Peyer's patch (tissue), 4 donors: ENCODE measurements around the gene KDM6A. TPM values are rescaled to one million over a fixed set of nuclear protein-coding genes. Genes with fewer than 3 reads are reported as not detected.
A peak's percentile ranks its signal among the peaks of the same experiment; 100 is the strongest.

ENCODE experiments used
- DNase-seq, 3 donors: peaks; one replicate each; pipeline ENCODE4 v3.0.0-alpha.2; 2017 to 2019
- H3K27ac ChIP-seq, 4 donors: fragments of 200-600 bp; sonication (generic); one replicate each; pipeline ENCODE4 v1.5.1; 2016 to 2019
- H3K27me3 ChIP-seq, 2 donors: fragments of 200-600 bp; sonication (generic); one replicate each; pipeline ENCODE4 v1.5.1; 2019
- H3K36me3 ChIP-seq, 3 donors: fragments of 200-600 bp; sonication (generic); one replicate each; pipeline ENCODE4 v1.5.1; 2016 to 2019
- H3K4me1 ChIP-seq, 4 donors: fragments of 200-600 bp; sonication (generic); one replicate each; pipeline ENCODE4 v1.5.1; 2016 to 2019
- H3K4me3 ChIP-seq, 4 donors: fragments of 200-600 bp; sonication (generic); 1 replicate in 3 of 4; 2 replicates in 1 of 4; pipeline ENCODE4 v1.5.1; 2016 to 2019; ENCODE audit warnings: mild to moderate bottlenecking in 1 of 4
- H3K9me3 ChIP-seq, 4 donors: fragments of 200-600 bp; sonication (generic); one replicate each; pipeline ENCODE4 v1.5.1; 2016 to 2019; ENCODE audit warnings: mild to moderate bottlenecking in 1 of 4
- CTCF ChIP-seq, 6 experiments: fragments of 450-650 bp in 4 of 6; fragments of 200-600 bp in 2 of 6; sonication (generic) in 1 of 6; IDR thresholded peaks; one replicate each; pipeline ENCODE4 v1.5.1; 2017 to 2019; ENCODE audit warnings: antibody characterized with exemption in 6 of 6, mild to moderate bottlenecking in 3 of 6, moderate library complexity in 1 of 6
- POLR2A ChIP-seq, 2 donors: fragments of 450-650 bp; IDR thresholded peaks; one replicate each; pipeline ENCODE4 v1.5.1; 2017; ENCODE audit warnings: antibody characterized with exemption in 2 of 2, mild to moderate bottlenecking in 2 of 2, moderate library complexity in 2 of 2
- total RNA-seq, 4 donors: library from RNA; depleted of rRNA; stranded (reverse); fragments of >200 nt; gene quantifications; one replicate each; pipeline ENCODE4 v1.1.0, GENCODE V29; 2016

Gene KDM6A
- total RNA-seq, 4 donors from 2014 or later, result 40.4 to 83.2 (median 73.7) TPM

- H3K4me3 ChIP-seq, result no peak overlapping the region
- TF ChIP-seq POLR2A (IDR thresholded peaks at IDR 0.05), result no peak
- no peak for TF ChIP-seq CTCF (IDR thresholded peaks at IDR 0.05)
- H3K9me3 ChIP-seq, result peaks cover 0 to 6% (median 0%) of the 10 kb centered on the region in 4 donors
- peak in 1 of 3 donors; percentile 53 for DNase-seq
- H3K27ac ChIP-seq, result no peak overlapping the region
- no peaks in the 10 kb centered on the region for H3K4me1 ChIP-seq
- no peaks in the 10 kb centered on the region for H3K36me3 ChIP-seq
- H3K27me3 ChIP-seq, result no peaks in the 10 kb centered on the region
Observed at GRCh38 chrX:45006002-45006800, 133.2 kb downstream of the KDM6A start.

DNA sequence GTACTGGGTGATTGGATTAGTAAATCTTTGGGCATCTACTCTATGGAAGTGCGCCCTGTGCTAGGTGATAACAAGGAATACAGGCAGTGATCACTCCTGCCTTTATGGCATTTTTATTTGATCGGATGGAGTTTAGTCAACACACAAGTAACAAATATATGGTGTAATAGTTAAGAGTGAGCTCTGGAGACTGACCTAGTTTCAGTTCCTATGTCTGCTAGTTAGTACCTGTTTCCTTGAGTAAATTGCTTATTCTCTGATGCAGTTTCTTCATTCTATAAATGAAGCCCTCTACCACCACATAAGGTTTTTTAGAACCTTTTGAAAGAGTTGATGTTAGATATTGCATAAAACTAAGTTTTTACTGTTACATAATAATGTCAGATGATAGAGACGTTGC is 134.6 kb downstream of the KDM6A start:
- Histone ChIP-seq H3K9me3 (peaks cover 0 to 6% (median 0%) of the 10 kb centered on the region in 4 donors), H3K36me3 (no peaks in the 10 kb centered on the region), H3K27ac (no peak overlapping the region), H3K4me3 (no peak overlapping the region), H3K4me1 (no peaks in the 10 kb centered on the region), H3K27me3 (no peaks in the 10 kb centered on the region)
- no peak for TF ChIP-seq POLR2A (IDR thresholded peaks at IDR 0.05)
- TF ChIP-seq CTCF (IDR thresholded peaks at IDR 0.05), result no peak
- no peak for DNase-seq

- H3K27ac ChIP-seq, result no peak overlapping the region
Observed at GRCh38 chrX:45009371-45010000, 136.5 kb downstream of the KDM6A start.

GRCh38 chrX:45011131-45011530 is 138.1 kb downstream of the KDM6A start:
- no peaks in the 10 kb centered on the region for H3K9me3 ChIP-seq
- DNase-seq, result no peak
- H3K4me1 ChIP-seq, result no peaks in the 10 kb centered on the region
- H3K4me3 ChIP-seq, result no peak overlapping the region
- no peak overlapping the region for H3K27ac ChIP-seq
- no peaks in the 10 kb centered on the region for H3K27me3 ChIP-seq
- TF ChIP-seq POLR2A (IDR thresholded peaks at IDR 0.05) (no peak), CTCF (IDR thresholded peaks at IDR 0.05) (no peak)
- H3K36me3 ChIP-seq, result no peaks in the 10 kb centered on the region

More at GRCh38 chrX:45009371-45010000, 136.5 kb downstream of the KDM6A start:
- Histone ChIP-seq H3K4me1 (no peaks in the 10 kb centered on the region), H3K36me3 (no peaks in the 10 kb centered on the region), H3K4me3 (no peak overlapping the region), H3K27me3 (no peaks in the 10 kb centered on the region), H3K9me3 (peaks cover 0 to 6% (median 0%) of the 10 kb centered on the region in 4 donors)
- TF ChIP-seq CTCF (IDR thresholded peaks at IDR 0.05) (no peak), POLR2A (IDR thresholded peaks at IDR 0.05) (no peak)
- DNase-seq, result no peak

GRCh38 chrX:45011597-45011996 is 138.6 kb downstream of the KDM6A start:
- no peak overlapping the region for H3K27ac ChIP-seq
- no peak for TF ChIP-seq CTCF (IDR thresholded peaks at IDR 0.05)
- TF ChIP-seq POLR2A (IDR thresholded peaks at IDR 0.05), result no peak
- H3K27me3 ChIP-seq, result no peaks in the 10 kb centered on the region
- no peak overlapping the region for H3K4me3 ChIP-seq
- H3K4me1 ChIP-seq, result no peaks in the 10 kb centered on the region
- no peaks in the 10 kb centered on the region for H3K9me3 ChIP-seq
- no peak for DNase-seq
- H3K36me3 ChIP-seq, result no peaks in the 10 kb centered on the region
